Bronchial epithelial cell (primary cell): ENCODE measurements around the gene CISD1. TPM values are rescaled to one million over a fixed set of nuclear protein-coding genes. Genes with fewer than 3 reads are reported as not detected.

ENCODE experiments used
- DNase-seq: peaks from one replicate; pipeline ENCODE4 v3.0.0-alpha.2; 2010; ENCODE audit warnings: low read depth
- FAIRE-seq: peaks from 2 replicates; lab custom pipeline; 2011; peaks lifted over from hg19 to GRCh38; lab: Jason Lieb, UNC
- H3K27me3 ChIP-seq: 2 replicates; pipeline ENCODE4 v1.5.1; 2011; ENCODE audit warnings: low read length; ENCODE audit not compliant: control insufficient read depth, insufficient read depth
- H3K36me3 ChIP-seq: 2 replicates; pipeline ENCODE4 v1.5.1; 2011; ENCODE audit warnings: low read length; ENCODE audit not compliant: control insufficient read depth, insufficient read depth
- H3K4me3 ChIP-seq: 2 replicates; pipeline ENCODE4 v1.5.1; 2011; ENCODE audit warnings: mild to moderate bottlenecking, low read depth, low read length, control low read depth
- total RNA-seq: library from RNA; depleted of rRNA; stranded (reverse); fragments of >200 nt; gene quantifications from 2 replicates; pipeline ENCODE4 v1.2.1, GENCODE V29; 2014
- TF ChIP-seq, protein P1 (sequence below): IDR thresholded peaks from 2 replicates; pipeline ENCODE4 v1.5.1; 2011; ENCODE audit warnings: mild to moderate bottlenecking, moderate library complexity, low read length, control low read depth, inconsistent platforms; ENCODE audit not compliant: insufficient read depth, severe bottlenecking

Gene CISD1
- total RNA-seq, 1 donor from 2014 or later = 13.4 TPM

DNA sequence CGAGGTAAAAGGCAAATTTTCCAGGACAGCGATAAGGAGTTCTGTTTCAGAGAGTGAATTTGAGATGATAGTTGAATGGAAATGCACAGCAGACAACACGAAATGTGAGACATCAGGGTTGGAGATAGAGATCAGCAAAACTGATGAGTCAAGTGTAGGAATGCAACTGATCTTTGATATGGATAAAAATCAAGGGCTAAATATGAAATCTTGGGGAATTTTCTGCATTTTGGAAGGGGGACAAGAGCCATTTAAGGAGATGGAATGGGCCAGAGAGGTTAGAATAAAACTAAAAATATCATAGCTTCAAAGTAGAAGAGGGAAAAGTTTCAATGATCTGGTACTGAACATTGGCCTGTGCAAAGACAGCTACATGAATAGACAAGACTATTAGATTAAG lies 11.5 kb downstream of the CISD1 start:
- DNase-seq (no peak), FAIRE-seq (no peak)
- Histone ChIP-seq H3K27me3 (no peaks in the 10 kb centered on the region), H3K4me3 (no peak overlapping the region), H3K36me3 (peaks cover 2% of the 10 kb centered on the region)
- TF ChIP-seq, protein P1, sequence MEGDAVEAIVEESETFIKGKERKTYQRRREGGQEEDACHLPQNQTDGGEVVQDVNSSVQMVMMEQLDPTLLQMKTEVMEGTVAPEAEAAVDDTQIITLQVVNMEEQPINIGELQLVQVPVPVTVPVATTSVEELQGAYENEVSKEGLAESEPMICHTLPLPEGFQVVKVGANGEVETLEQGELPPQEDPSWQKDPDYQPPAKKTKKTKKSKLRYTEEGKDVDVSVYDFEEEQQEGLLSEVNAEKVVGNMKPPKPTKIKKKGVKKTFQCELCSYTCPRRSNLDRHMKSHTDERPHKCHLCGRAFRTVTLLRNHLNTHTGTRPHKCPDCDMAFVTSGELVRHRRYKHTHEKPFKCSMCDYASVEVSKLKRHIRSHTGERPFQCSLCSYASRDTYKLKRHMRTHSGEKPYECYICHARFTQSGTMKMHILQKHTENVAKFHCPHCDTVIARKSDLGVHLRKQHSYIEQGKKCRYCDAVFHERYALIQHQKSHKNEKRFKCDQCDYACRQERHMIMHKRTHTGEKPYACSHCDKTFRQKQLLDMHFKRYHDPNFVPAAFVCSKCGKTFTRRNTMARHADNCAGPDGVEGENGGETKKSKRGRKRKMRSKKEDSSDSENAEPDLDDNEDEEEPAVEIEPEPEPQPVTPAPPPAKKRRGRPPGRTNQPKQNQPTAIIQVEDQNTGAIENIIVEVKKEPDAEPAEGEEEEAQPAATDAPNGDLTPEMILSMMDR = no peak

DNA sequence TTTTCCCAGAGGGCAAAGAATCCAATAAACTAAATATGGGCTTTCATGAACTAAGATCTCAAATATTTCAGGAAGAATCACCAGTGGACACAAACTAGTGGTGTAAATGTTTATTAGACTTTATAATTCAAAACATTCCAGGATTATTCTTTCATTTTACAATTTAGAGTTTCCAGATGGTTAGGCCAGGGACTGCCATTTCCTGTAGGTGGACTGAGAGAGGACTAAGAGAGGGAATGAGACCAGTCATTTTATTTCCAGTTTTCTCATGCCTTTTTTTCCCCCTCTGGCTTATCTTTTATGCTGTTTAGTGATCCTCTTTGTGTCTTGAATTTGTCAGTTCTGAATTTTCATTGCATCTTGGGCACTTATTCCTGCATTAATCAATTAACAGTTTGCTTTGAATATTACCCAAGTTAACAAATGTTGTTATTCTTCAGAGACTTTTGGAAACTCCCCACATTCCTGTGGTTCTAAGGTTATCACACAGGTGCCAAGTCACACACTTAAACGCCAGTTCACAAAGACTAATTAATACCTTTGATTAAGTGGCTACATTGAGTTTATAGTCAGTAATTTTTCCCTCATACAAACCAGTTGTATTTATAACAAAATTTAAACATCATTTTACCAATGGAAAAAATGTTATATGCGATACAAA lies 12.3 kb downstream of the CISD1 start:
- no peaks in the 10 kb centered on the region for H3K27me3 ChIP-seq
- peaks cover 2% of the 10 kb centered on the region for H3K36me3 ChIP-seq
- H3K4me3 ChIP-seq = no peak overlapping the region
- TF ChIP-seq, protein P1 = no peak
- FAIRE-seq = no peak
- DNase-seq = peak; percentile 48

DNA sequence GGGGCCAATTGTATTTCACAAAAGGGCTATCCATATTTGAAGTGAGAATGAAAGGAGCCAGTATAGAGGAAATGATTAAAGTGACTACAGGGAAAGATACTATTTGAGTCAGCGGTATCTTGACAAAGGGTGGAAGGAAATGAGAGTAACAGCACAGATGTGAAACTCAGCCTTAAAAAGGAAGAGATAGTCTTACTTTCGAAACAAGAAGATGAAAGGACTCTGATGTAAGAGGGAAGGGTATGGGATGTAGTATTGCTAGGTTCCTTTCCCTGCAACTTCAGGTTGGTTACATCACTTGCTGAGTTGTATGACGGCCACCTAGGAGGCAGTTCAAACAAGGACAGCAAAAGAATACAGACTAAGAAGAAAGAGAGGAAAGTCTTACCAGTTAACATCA lies 13.7 kb downstream of the CISD1 start:
- Histone ChIP-seq H3K27me3 (no peaks in the 10 kb centered on the region), H3K36me3 (no peaks in the 10 kb centered on the region), H3K4me3 (no peak overlapping the region)
- peak; percentile 57 for DNase-seq
- TF ChIP-seq, protein P1 = no peak
- FAIRE-seq = no peak

DNA sequence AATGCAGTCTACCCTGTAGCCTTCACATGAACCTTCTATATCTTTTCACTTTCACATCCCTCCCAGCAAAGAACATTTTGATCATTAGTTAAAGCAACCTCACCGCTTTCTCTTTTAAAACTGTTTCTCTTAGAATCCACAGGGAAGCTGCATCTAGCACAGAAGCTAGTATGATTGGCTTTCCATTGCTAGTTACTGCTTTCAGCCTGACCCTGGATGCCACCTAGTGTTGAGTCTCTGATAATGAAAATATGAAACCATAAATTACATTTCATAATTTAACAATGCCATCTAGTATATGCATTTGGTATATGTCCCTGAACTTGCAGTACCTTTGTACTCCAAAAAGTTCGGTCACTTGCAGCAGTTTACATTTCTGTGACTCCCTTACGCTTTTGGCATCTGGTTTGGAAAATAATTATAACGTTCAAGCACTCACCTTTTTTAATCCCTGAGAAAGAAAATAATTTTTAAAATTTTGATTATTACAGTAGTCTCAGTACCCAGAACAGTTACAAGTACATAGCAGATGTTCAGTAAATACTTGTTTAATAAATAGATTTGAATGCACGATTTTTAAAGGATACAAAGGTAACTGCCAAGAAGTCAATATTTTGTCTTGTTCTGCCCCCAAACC lies 22.7 kb downstream of the CISD1 start:
- DNase-seq (peak; percentile 61), FAIRE-seq (no peak)
- Histone ChIP-seq H3K4me3 (no peak overlapping the region), H3K36me3 (no peaks in the 10 kb centered on the region), H3K27me3 (no peaks in the 10 kb centered on the region)
- TF ChIP-seq, protein P1 = peak; percentile 62

DNA sequence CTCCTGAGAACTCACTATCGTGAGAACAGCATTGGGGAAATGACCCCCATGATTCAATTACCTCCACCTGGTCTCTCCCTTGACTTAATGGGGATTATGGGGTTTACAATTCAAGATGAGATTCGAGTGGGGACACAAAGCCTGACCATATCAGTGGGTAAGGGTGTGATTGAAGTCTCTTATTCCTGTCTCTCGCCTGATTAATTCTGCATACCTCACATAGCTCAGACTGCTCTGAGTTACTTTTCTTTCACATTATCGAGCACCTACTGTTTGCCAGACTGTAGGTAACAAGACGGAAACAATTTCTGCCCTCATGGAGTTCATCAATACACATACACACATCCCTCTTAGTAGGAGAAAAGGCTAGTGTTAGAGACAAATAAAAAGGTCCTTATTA lies 25.0 kb downstream of the CISD1 start:
- no peak for FAIRE-seq
- TF ChIP-seq, protein P1 = no peak
- DNase-seq = no peak
- Histone ChIP-seq H3K27me3 (no peaks in the 10 kb centered on the region), H3K4me3 (no peak overlapping the region), H3K36me3 (no peaks in the 10 kb centered on the region)
